B cell (primary cell): Measurements from ENCODE around the gene CBFB. TPM values are rescaled to one million over a fixed set of nuclear protein-coding genes. Genes with fewer than 3 reads are reported as not detected.

Experiments
- ATAC-seq: fragments of 200-7000 bp; cut with Tn5 transposase; one replicate; pipeline ENCODE4 v1.10.0; 2021; ENCODE audit warnings: low read depth, mild to moderate bottlenecking, moderate number of reproducible peaks, moderate library complexity
- CTCF ChIA-PET: fragments of 350-600 bp; sonication (Branson Sonifier 250); formaldehyde crosslinking; loops from one replicate; lab custom pipeline; 2021; ENCODE audit warnings: antibody characterized with exemption, inconsistent platforms; lab: Charles Lee
- POLR2A ChIA-PET: fragments of 350-600 bp; sonication (Branson Sonifier 250); formaldehyde crosslinking; loops from one replicate; lab custom pipeline; 2021; ENCODE audit warnings: antibody characterized with exemption; lab: Charles Lee
- DNase-seq: peaks from one replicate; pipeline ENCODE4 v3.0.0; 2013
- H2AFZ ChIP-seq: 2 replicates; pipeline ENCODE4 v1.6.1; 2012; ENCODE audit warnings: mild to moderate bottlenecking, low read depth, low read length; ENCODE audit not compliant: insufficient read depth, poor library complexity, severe bottlenecking
- H3K27ac ChIP-seq, 2 donors: 1 replicate in 1 of 2; 2 replicates in 1 of 2; pipeline ENCODE4 v1.5.1; 2012 to 2013; ENCODE audit warnings: low read length in 2 of 2, mild to moderate bottlenecking in 2 of 2, moderate library complexity in 1 of 2
- H3K27me3 ChIP-seq, 4 experiments: fragments of 200-600 bp in 1 of 4; sonication (generic) in 1 of 4; replicated peaks in 1 of 4; 1 replicate in 2 of 4; 2 replicates in 2 of 4; pipeline versions ENCODE4 v1.6.1 to v1.7.0; 2013 to 2016; ENCODE audit warnings: low read length in 3 of 4, mild to moderate bottlenecking in 2 of 4, mixed read lengths in 1 of 4, moderate library complexity in 1 of 4; ENCODE audit not compliant: insufficient read depth in 4 of 4, control insufficient read depth in 3 of 4; ENCODE audit errors: control extremely low read depth in 1 of 4
- H3K36me3 ChIP-seq, 2 experiments: replicated peaks in 1 of 2; 1 replicate in 1 of 2; 2 replicates in 1 of 2; pipeline versions ENCODE4 v1.6.1 to v1.7.1; 2013; ENCODE audit warnings: low read length in 1 of 2; ENCODE audit not compliant: insufficient read depth in 2 of 2, control insufficient read depth in 1 of 2; ENCODE audit errors: control extremely low read depth in 1 of 2, extremely low read depth in 1 of 2
- H3K4me1 ChIP-seq, 2 donors: fragments of 200-600 bp in 1 of 2; sonication (generic) in 1 of 2; 1 replicate in 1 of 2; 2 replicates in 1 of 2; pipeline versions ENCODE4 v1.5.1 to v1.6.1; 2013 to 2017; ENCODE audit warnings: low read length in 2 of 2; ENCODE audit not compliant: control insufficient read depth in 2 of 2, insufficient read depth in 2 of 2
- H3K4me2 ChIP-seq: replicated peaks from 2 replicates; pipeline ENCODE3; 2012; ENCODE audit warnings: mild to moderate bottlenecking, low read depth, low read length; ENCODE audit not compliant: poor library complexity, severe bottlenecking
- H3K4me3 ChIP-seq, 5 experiments: fragments of 200-600 bp in 1 of 5; sonication (generic) in 1 of 5; 1 replicate in 3 of 5; 2 replicates in 2 of 5; pipeline versions ENCODE4 v1.5.1 to v1.7.0; 2011 to 2016; ENCODE audit warnings: low read length in 4 of 5, mild to moderate bottlenecking in 4 of 5, low read depth in 2 of 5, control low read depth in 1 of 5, moderate library complexity in 1 of 5; ENCODE audit not compliant: insufficient read depth in 1 of 5; ENCODE audit errors: control extremely low read depth in 1 of 5, extremely low read depth in 1 of 5
- H3K79me2 ChIP-seq: fragments of 200-600 bp; sonication (generic); one replicate; pipeline ENCODE4 v1.6.0; 2016; ENCODE audit warnings: low read length; ENCODE audit not compliant: control insufficient read depth, insufficient read depth
- H3K9ac ChIP-seq: fragments of 200-600 bp; sonication (generic); 2 replicates; pipeline ENCODE4 v1.6.1; 2017; ENCODE audit warnings: mild to moderate bottlenecking, low read length, moderate library complexity
- H3K9me3 ChIP-seq, 3 donors: one replicate each; pipeline versions ENCODE4 v1.6.1 to v1.7.1; 2013; ENCODE audit warnings: low read length in 2 of 3; ENCODE audit not compliant: control insufficient read depth in 2 of 3, insufficient read depth in 1 of 3; ENCODE audit errors: control extremely low read depth in 1 of 3
- H4K20me1 ChIP-seq: 2 replicates; pipeline ENCODE4 v1.6.0; 2012; ENCODE audit warnings: mild to moderate bottlenecking, low read length; ENCODE audit not compliant: insufficient read depth, control insufficient read depth, poor library complexity, severe bottlenecking
- H3K27ac Mint-ChIP-seq: one replicate; pipeline ENCODE4 v1.8.0; 2021; ENCODE audit warnings: mixed read lengths
- H3K27me3 Mint-ChIP-seq: one replicate; pipeline ENCODE4 v1.8.0; 2021; ENCODE audit warnings: mixed read lengths
- H3K4me1 Mint-ChIP-seq: one replicate; pipeline ENCODE4 v1.8.0; 2021; ENCODE audit warnings: mixed read lengths
- H3K4me3 Mint-ChIP-seq: one replicate; pipeline ENCODE4 v1.8.0; 2021; ENCODE audit warnings: mixed read lengths
- H3K9me3 Mint-ChIP-seq: one replicate; pipeline ENCODE4 v1.8.0; 2022; ENCODE audit warnings: mixed read lengths; ENCODE audit not compliant: insufficient read depth
- WGBS: methylation state at CpG from one replicate; pipeline ENCODE4 v1.1.5; 2013; ENCODE audit warnings: missing lambda C conversion rate; ENCODE audit not compliant: insufficient coverage; 5-methylcytosine and 5-hydroxymethylcytosine counted together
- intact Hi-C: fragments of 100-400 bp; cut with micrococcal nuclease; formaldehyde crosslinking; loops from one replicate; pipeline ENCODE4 v1.10.0; 2022
- polyA plus RNA-seq: library from polyadenylated mRNA; depleted of rRNA; stranded (reverse); fragments of >200 nt; gene quantifications from 2 replicates; pipeline ENCODE4 v1.2.3, GENCODE V29; 2012
- total RNA-seq, 2 donors: library from RNA; stranded (reverse); fragments of 120-200 nt in 1 of 2; gene quantifications; 1 replicate in 1 of 2; 2 replicates in 1 of 2; pipeline versions ENCODE4 v1.2.3 to v1.2.4, GENCODE V29; 2013 to 2022
- TF ChIP-seq, protein P1 (sequence below): fragments of 200-600 bp; IDR thresholded peaks from one replicate; pipeline ENCODE4 v1.8.0; 2022; ENCODE audit warnings: antibody characterized with exemption, mild to moderate bottlenecking

The CBFB gene
- total and polyA plus RNA-seq, 2 donors (not counting 1 experiment from before 2014, with no cell fraction given): 19.5 to 89.0 TPM

DNA sequence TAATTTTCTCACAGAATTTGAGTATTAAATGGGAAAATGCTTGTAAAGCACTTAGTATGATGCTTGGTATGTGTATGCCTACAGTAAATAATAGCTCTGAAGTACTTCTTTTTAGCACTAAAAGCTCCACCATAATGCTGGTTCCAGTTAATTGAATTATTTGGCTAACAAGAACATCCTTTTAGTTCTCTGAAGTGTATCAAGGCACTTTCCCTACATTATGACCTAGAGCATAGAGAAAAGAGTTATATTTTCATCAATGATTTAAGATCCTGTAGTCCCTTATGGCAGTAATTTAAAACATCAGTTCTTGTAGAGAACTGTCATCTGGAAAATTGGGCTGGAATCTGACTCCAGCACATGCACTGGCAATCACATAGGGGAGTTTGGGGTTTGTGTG is 58.9 kb downstream of the CBFB start:
- peaks cover 0 to 3% of the 10 kb centered on the region in 2 donors for H3K4me1 ChIP-seq
- no peaks in the 10 kb centered on the region for H3K9me3 ChIP-seq
- intact Hi-C loops: no loop called here
- peaks cover 1 to 7% of the 10 kb centered on the region in 2 experiments for H3K36me3 ChIP-seq
- H3K79me2 ChIP-seq: peaks cover 10% of the 10 kb centered on the region
- no peak overlapping the region for H3K27ac ChIP-seq
- no peak overlapping the region for H3K4me2 ChIP-seq
- H3K9me3 Mint-ChIP-seq: no peaks in the 10 kb centered on the region
- no peak overlapping the region for H3K9ac ChIP-seq
- H3K4me3 Mint-ChIP-seq: no peak overlapping the region
- DNase-seq (no peak), ATAC-seq (no peak)
- TF ChIP-seq, protein P1, sequence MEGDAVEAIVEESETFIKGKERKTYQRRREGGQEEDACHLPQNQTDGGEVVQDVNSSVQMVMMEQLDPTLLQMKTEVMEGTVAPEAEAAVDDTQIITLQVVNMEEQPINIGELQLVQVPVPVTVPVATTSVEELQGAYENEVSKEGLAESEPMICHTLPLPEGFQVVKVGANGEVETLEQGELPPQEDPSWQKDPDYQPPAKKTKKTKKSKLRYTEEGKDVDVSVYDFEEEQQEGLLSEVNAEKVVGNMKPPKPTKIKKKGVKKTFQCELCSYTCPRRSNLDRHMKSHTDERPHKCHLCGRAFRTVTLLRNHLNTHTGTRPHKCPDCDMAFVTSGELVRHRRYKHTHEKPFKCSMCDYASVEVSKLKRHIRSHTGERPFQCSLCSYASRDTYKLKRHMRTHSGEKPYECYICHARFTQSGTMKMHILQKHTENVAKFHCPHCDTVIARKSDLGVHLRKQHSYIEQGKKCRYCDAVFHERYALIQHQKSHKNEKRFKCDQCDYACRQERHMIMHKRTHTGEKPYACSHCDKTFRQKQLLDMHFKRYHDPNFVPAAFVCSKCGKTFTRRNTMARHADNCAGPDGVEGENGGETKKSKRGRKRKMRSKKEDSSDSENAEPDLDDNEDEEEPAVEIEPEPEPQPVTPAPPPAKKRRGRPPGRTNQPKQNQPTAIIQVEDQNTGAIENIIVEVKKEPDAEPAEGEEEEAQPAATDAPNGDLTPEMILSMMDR: no peak
- H3K4me1 Mint-ChIP-seq: peaks cover 7% of the 10 kb centered on the region
- H3K4me3 ChIP-seq: no peak overlapping the region
- CTCF ChIA-PET: interaction anchor here (1.4 to 2.0 kb wide), 2 partner anchors 13 to 19 kb away, joined by 3 to 5 read pairs; no protein-coding TSS in a partner anchor
- no peaks in the 10 kb centered on the region for H3K27me3 Mint-ChIP-seq
- POLR2A ChIA-PET: no interaction called here
- H3K27me3 ChIP-seq: no peaks in the 10 kb centered on the region
- no peaks in the 10 kb centered on the region for H4K20me1 ChIP-seq
- H2AFZ ChIP-seq: no peak overlapping the region
- no peak overlapping the region for H3K27ac Mint-ChIP-seq

GRCh38 chr16:67088551-67088950 is 59.6 kb downstream of the CBFB start:
- no peaks in the 10 kb centered on the region for H3K9me3 Mint-ChIP-seq
- Histone ChIP-seq H3K9ac (no peak overlapping the region), H2AFZ (no peak overlapping the region), H3K36me3 (peaks cover 3% of the 10 kb centered on the region in 2 experiments), H3K27me3 (no peaks in the 10 kb centered on the region), H3K4me2 (no peak overlapping the region), H3K27ac (no peak overlapping the region), H3K4me1 (peaks cover 0 to 3% of the 10 kb centered on the region in 2 donors), H3K79me2 (peaks cover 11% of the 10 kb centered on the region), H3K9me3 (no peaks in the 10 kb centered on the region), H4K20me1 (no peaks in the 10 kb centered on the region), H3K4me3 (no peak overlapping the region)
- no peaks in the 10 kb centered on the region for H3K27me3 Mint-ChIP-seq
- ATAC-seq (no peak), DNase-seq (no peak)
- ChIA-PET CTCF (interaction anchor here (2.0 kb wide), 1 partner anchor 13 kb away, joined by 5 read pairs; no protein-coding TSS in a partner anchor), POLR2A (no interaction called here)
- intact Hi-C loops: no loop called here
- 95% methylated on average over 2 of the region's 4 CpGs for WGBS
- H3K4me3 Mint-ChIP-seq: no peak overlapping the region
- TF ChIP-seq, protein P1: no peak
- no peak overlapping the region for H3K27ac Mint-ChIP-seq
- peaks cover 7% of the 10 kb centered on the region for H3K4me1 Mint-ChIP-seq
